Prostate gland (tissue), 2 donors: ENCODE results near the gene SCO2.

Source experiments
- CTCF ChIP-seq, 4 experiments: fragments of 200-600 bp in 2 of 4; fragments of 450-650 bp in 2 of 4; sonication (generic) in 2 of 4; IDR thresholded peaks; 1 replicate in 3 of 4; 2 replicates in 1 of 4; pipeline ENCODE4 v1.5.1; 2016 to 2019; ENCODE audit warnings: antibody characterized with exemption in 4 of 4, mild to moderate bottlenecking in 2 of 4, moderate library complexity in 2 of 4
- POLR2AphosphoS5 ChIP-seq: sonication (generic); formaldehyde crosslinking; IDR thresholded peaks from one replicate; pipeline ENCODE4 v1.6.1; 2017; ENCODE audit warnings: antibody characterized with exemption

- TF ChIP-seq CTCF (IDR thresholded peaks at IDR 0.05), result no peak
- TF ChIP-seq POLR2AphosphoS5, result no peak
These were observed 38.9 kb upstream of the SCO2 start for GRCh38 chr22:50564289-50564688.
